ENCODE measurements around the gene YEATS2. TPM values are rescaled to one million over a fixed set of nuclear protein-coding genes. Genes with fewer than 3 reads are reported as not detected.

YEATS2 gene
- total RNA-seq, 1 donor from 2014 or later = 8.8 TPM

GRCh38 chr3:183823963-183824362 lies 126.4 kb downstream of the YEATS2 start:
- ATAC-seq (no peak), DNase-seq (no peak)
- intact Hi-C loops (cut with micrococcal nuclease) = no loop called here

GRCh38 chr3:183824761-183825455 lies 127.3 kb downstream of the YEATS2 start:
- peak; percentile 45 for ATAC-seq
- intact Hi-C loops (cut with micrococcal nuclease) = no loop called here
- peak; percentile 48 for DNase-seq

- ATAC-seq (peak; percentile 73), DNase-seq (peak; percentile 60)
- intact Hi-C loops (cut with micrococcal nuclease) = no loop called here
Observed at GRCh38 chr3:183825456-183826161, 128.0 kb downstream of the YEATS2 start, which contains the start of gene MAP6D1. Gene MAP6D1, minus strand, starts transcription at chr3:183825577. Its CDS starts 30 bp downstream, at chr3:183825547.

- DNase-seq (peak; percentile 48), ATAC-seq (peak; percentile 50)
- intact Hi-C loops (cut with micrococcal nuclease) = no loop called here
Observed at GRCh38 chr3:183826448-183827250, 129.1 kb downstream of the YEATS2 start.

- no peak for DNase-seq
- intact Hi-C loops (cut with micrococcal nuclease) = no loop called here
- no peak for ATAC-seq
Observed at GRCh38 chr3:183827809-183828537, 130.4 kb downstream of the YEATS2 start.

- intact Hi-C loops (cut with micrococcal nuclease) = no loop called here
- no peak for ATAC-seq
Observed at GRCh38 chr3:183828538-183828870, 130.9 kb downstream of the YEATS2 start.

GRCh38 chr3:183829466-183829865 lies 131.9 kb downstream of the YEATS2 start:
- DNase-seq = no peak
- intact Hi-C loops (cut with micrococcal nuclease) = no loop called here
- no peak for ATAC-seq

More at GRCh38 chr3:183828538-183828870, 130.9 kb downstream of the YEATS2 start:
- no peak for DNase-seq

GRCh38 chr3:183830187-183830586 lies 132.6 kb downstream of the YEATS2 start:
- DNase-seq (no peak), ATAC-seq (no peak)

GRCh38 chr3:183833516-183833915 lies 135.9 kb downstream of the YEATS2 start:
- ATAC-seq = no peak
- intact Hi-C loops (cut with micrococcal nuclease) = no loop called here

More at GRCh38 chr3:183830187-183830586, 132.6 kb downstream of the YEATS2 start:
- intact Hi-C loops (cut with micrococcal nuclease) = no loop called here

GRCh38 chr3:183837390-183837789 lies 139.8 kb downstream of the YEATS2 start:
- intact Hi-C loops (cut with micrococcal nuclease) = no loop called here
- ATAC-seq (no peak), DNase-seq (no peak)

More at GRCh38 chr3:183833516-183833915, 135.9 kb downstream of the YEATS2 start:
- DNase-seq = no peak

GRCh38 chr3:183837894-183838293 lies 140.3 kb downstream of the YEATS2 start:
- DNase-seq (no peak), ATAC-seq (no peak)
- intact Hi-C loops (cut with micrococcal nuclease) = no loop called here

- ATAC-seq (no peak), DNase-seq (no peak)
- intact Hi-C loops (cut with micrococcal nuclease) = no loop called here
Observed at GRCh38 chr3:183839751-183840150, 142.2 kb downstream of the YEATS2 start.

- DNase-seq = no peak
- intact Hi-C loops (cut with micrococcal nuclease) = no loop called here
- no peak for ATAC-seq
Observed at GRCh38 chr3:183844606-183845005, 147.0 kb downstream of the YEATS2 start.

GRCh38 chr3:183845090-183845489 lies 147.5 kb downstream of the YEATS2 start:
- ATAC-seq (no peak), DNase-seq (no peak)
- intact Hi-C loops (cut with micrococcal nuclease) = no loop called here

- intact Hi-C loops (cut with micrococcal nuclease) = no loop called here
- no peak for ATAC-seq
- DNase-seq = no peak
Observed at GRCh38 chr3:183845608-183846288, 148.2 kb downstream of the YEATS2 start.

GRCh38 chr3:183854318-183855035 lies 156.9 kb downstream of the YEATS2 start:
- DNase-seq (no peak), ATAC-seq (no peak)
- intact Hi-C loops (cut with micrococcal nuclease) = no loop called here

GRCh38 chr3:183857863-183858262 lies 160.3 kb downstream of the YEATS2 start:
- no peak for ATAC-seq
- DNase-seq = no peak
- intact Hi-C loops (cut with micrococcal nuclease) = no loop called here

Measured in left ventricle myocardium superior (tissue), 1 donor.